Erythroblast (primary cell): ENCODE measurements around the gene SLC2A13.

Source experiments
- GATA1 ChIP-seq: IDR thresholded peaks from 2 replicates; pipeline ENCODE4 v1.6.1; 2011; ENCODE audit warnings: low read depth, mild to moderate bottlenecking, control low read depth, low read length, moderate library complexity
- POLR2A ChIP-seq: IDR thresholded peaks from 2 replicates; pipeline ENCODE4 v1.6.1; 2011; ENCODE audit warnings: mild to moderate bottlenecking, low read length

- TF ChIP-seq POLR2A (no peak), GATA1 (no peak)
Measured at GRCh38 chr12:40012711-40013110, 93.2 kb downstream of the SLC2A13 start.
